Endothelial cell of umbilical vein (primary cell): ENCODE data around the gene NAALADL1. TPM values are rescaled to one million over a fixed set of nuclear protein-coding genes. Genes with fewer than 3 reads are reported as not detected.

Source experiments
- BruUV-seq: library from RNA; stranded (reverse); fragments of 400-500 nt; replicated peaks from 2 replicates; lab custom pipeline; 2021; lab: Mats Ljungman, UMichigan
- CTCF ChIA-PET: fragments of 300-600, 350-600 bp; sonication (Branson Sonifier 250); formaldehyde crosslinking; loops from one replicate; lab custom pipeline; 2021; ENCODE audit warnings: antibody characterized with exemption, inconsistent platforms; lab: Charles Lee
- POLR2A ChIA-PET: fragments of 300-600, 350-600 bp; sonication (Branson Sonifier 250); formaldehyde crosslinking; loops from one replicate; lab custom pipeline; 2021; ENCODE audit warnings: antibody characterized with exemption, inconsistent platforms; lab: Charles Lee
- DNase-seq: peaks from one replicate; pipeline ENCODE4 v3.0.0-alpha.2; 2011; ENCODE audit warnings: low read depth, low spot score
- FAIRE-seq: peaks from 2 replicates; lab custom pipeline; 2011; peaks lifted over from hg19 to GRCh38; lab: Jason Lieb, UNC
- H2AFZ ChIP-seq: 2 replicates; pipeline ENCODE4 v1.6.0; 2012; ENCODE audit warnings: low read depth, low read length, control low read depth, inconsistent platforms
- H3K27ac ChIP-seq: 2 replicates; pipeline ENCODE4 v1.5.1; 2011; ENCODE audit warnings: low read depth, mild to moderate bottlenecking, control low read depth, low read length, moderate library complexity; ENCODE audit not compliant: insufficient read depth
- H3K27me3 ChIP-seq, 2 experiments: 2 replicates each; pipeline versions ENCODE4 v1.6.0 to v1.6.1; 2011; ENCODE audit warnings: low read length in 2 of 2, mixed read lengths in 1 of 2; ENCODE audit not compliant: control insufficient read depth in 2 of 2, insufficient read depth in 2 of 2
- H3K36me3 ChIP-seq, 2 experiments: 2 replicates in 1 of 2; 3 replicates in 1 of 2; pipeline ENCODE4 v1.5.1; 2011; ENCODE audit warnings: low read length in 2 of 2, mild to moderate bottlenecking in 1 of 2, moderate library complexity in 1 of 2; ENCODE audit not compliant: control insufficient read depth in 2 of 2, insufficient read depth in 2 of 2; ENCODE audit errors: extremely low read depth in 1 of 2
- H3K4me1 ChIP-seq: 3 replicates; pipeline ENCODE4 v1.5.1; 2011; ENCODE audit warnings: mild to moderate bottlenecking, low read length; ENCODE audit not compliant: control insufficient read depth, insufficient read depth; ENCODE audit errors: extremely low read depth
- H3K4me2 ChIP-seq: 2 replicates; pipeline ENCODE4 v1.6.1; 2011; ENCODE audit warnings: low read length, control low read depth, mixed read lengths; ENCODE audit not compliant: insufficient read depth
- H3K4me3 ChIP-seq, 3 experiments: fragments of 200-600 bp in 1 of 3; sonication (generic), shearing (Covaris generic) in 1 of 3; replicated peaks in 1 of 3; 2 replicates each; pipeline ENCODE4 v1.5.1; 2011 to 2016; ENCODE audit warnings: control low read depth in 3 of 3, low read length in 3 of 3, mild to moderate bottlenecking in 2 of 3, inconsistent platforms in 1 of 3, low read depth in 1 of 3, moderate library complexity in 1 of 3; ENCODE audit not compliant: insufficient read depth in 1 of 3
- H3K79me2 ChIP-seq: 2 replicates; pipeline ENCODE4 v1.6.0; 2012; ENCODE audit warnings: low read length, inconsistent platforms; ENCODE audit not compliant: control insufficient read depth, insufficient read depth
- H3K9ac ChIP-seq: replicated peaks from 2 replicates; pipeline ENCODE3; 2011; ENCODE audit warnings: low read length, control low read depth; ENCODE audit not compliant: insufficient read depth; ENCODE audit errors: extremely low read depth
- H3K9me1 ChIP-seq: replicated peaks from 3 replicates; pipeline ENCODE4 v1.6.0; 2011; ENCODE audit warnings: mild to moderate bottlenecking, low read length; ENCODE audit not compliant: control insufficient read depth, insufficient read depth; ENCODE audit errors: extremely low read depth
- H3K9me3 ChIP-seq: replicated peaks from 2 replicates; pipeline ENCODE4 v1.5.1; 2012; ENCODE audit warnings: low read length, inconsistent platforms; ENCODE audit not compliant: control insufficient read depth, insufficient read depth
- H4K20me1 ChIP-seq: replicated peaks from 2 replicates; pipeline ENCODE3; 2011; ENCODE audit warnings: mild to moderate bottlenecking, low read length; ENCODE audit not compliant: control insufficient read depth, insufficient read depth; ENCODE audit errors: extremely low read depth
- EZH2 ChIP-seq: IDR thresholded peaks from 2 replicates; pipeline ENCODE4 v1.6.1; 2012; ENCODE audit warnings: borderline replicate concordance, low read depth, mild to moderate bottlenecking, moderate library complexity, low read length, inconsistent platforms; ENCODE audit not compliant: severe bottlenecking
- GATA2 ChIP-seq: IDR thresholded peaks from 2 replicates; pipeline ENCODE4 v1.7.0; 2011; ENCODE audit warnings: low read depth, mild to moderate bottlenecking, moderate library complexity, mixed read lengths, low read length; ENCODE audit not compliant: insufficient read length, insufficient read depth
- JUN ChIP-seq: IDR thresholded peaks from 2 replicates; pipeline ENCODE4 v1.6.1; 2011; ENCODE audit warnings: borderline replicate concordance, low read depth; ENCODE audit not compliant: insufficient read length, insufficient read depth
- dilution Hi-C: fragments of 300-500 bp; cut with MboI; formaldehyde crosslinking; loops from one replicate; pipeline ENCODE4 v1.15.0; 2019; ENCODE audit warnings: low sequenced_read_pairs; ENCODE audit not compliant: extremely low pct_ligation_motif_present
- intact Hi-C: fragments of 100-400 bp; cut with micrococcal nuclease; formaldehyde crosslinking; loops from one replicate; pipeline ENCODE4 v1.10.0; 2022
- polyA plus RNA-seq, 4 experiments: library from polyadenylated mRNA; depleted of rRNA in 3 of 4; stranded (reverse) in 3 of 4; unstranded in 1 of 4; fragments of >200 nt; gene quantifications; 2 replicates each; pipeline versions ENCODE4 v1.2.1 to v1.2.3, GENCODE V29; 2011 to 2012; ENCODE audit warnings: missing spikeins in 1 of 4
- total RNA-seq: library from RNA; stranded (reverse); gene quantifications from 2 replicates; pipeline ENCODE4 v1.2.3, GENCODE V29; 2021
- TF ChIP-seq, protein P1 (sequence below): IDR thresholded peaks from 2 replicates; pipeline ENCODE4 v1.6.1; 2011; ENCODE audit not compliant: insufficient read depth, insufficient read length

Gene NAALADL1
- total and polyA plus RNA-seq, 2 donors (not counting 3 experiments of a cell fraction or from before 2014, with no cell fraction given), result 6.8 to 13.9 TPM

DNA sequence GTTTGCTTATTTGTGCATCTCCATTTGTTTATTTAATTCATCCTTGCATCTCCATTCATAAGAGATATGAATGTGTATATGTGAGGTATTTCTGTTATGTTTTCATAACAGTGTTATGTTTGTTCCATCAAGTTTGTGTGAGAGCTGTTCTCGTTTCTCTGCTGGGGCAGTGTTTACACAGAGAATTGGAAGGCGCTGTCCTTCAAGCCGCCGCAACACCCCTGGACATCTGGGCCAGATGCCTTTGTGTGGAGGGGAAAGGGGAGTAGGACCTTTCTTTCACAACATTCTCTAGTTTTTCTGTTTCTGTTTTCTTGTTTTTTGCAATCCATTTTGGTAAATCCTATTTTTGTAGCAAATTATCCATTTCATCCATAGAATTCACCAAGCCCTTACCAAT is 46.3 kb upstream of the NAALADL1 start:
- Histone ChIP-seq H3K79me2 (peaks cover 8% of the 10 kb centered on the region), H2AFZ (no peak overlapping the region), H4K20me1 (no peaks in the 10 kb centered on the region), H3K9me3 (no peaks in the 10 kb centered on the region), H3K4me1 (peaks cover 4% of the 10 kb centered on the region), H3K9me1 (no peaks in the 10 kb centered on the region), H3K4me3 (no peak overlapping the region), H3K36me3 (peaks cover 0 to 14% of the 10 kb centered on the region in 2 experiments), H3K27ac (no peak overlapping the region), H3K4me2 (no peak overlapping the region), H3K27me3 (no peaks in the 10 kb centered on the region), H3K9ac (no peak overlapping the region)
- ChIA-PET CTCF (interaction anchor here (3.5 kb wide), 1 partner anchor 7 kb away, joined by 22 read pairs; the partner anchor contains the start of gene TM7SF2), POLR2A (no interaction called here)
- dilution Hi-C loops, result no loop called here
- BruUV-seq, result no TSS peak
- DNase-seq (no peak), FAIRE-seq (no peak)
- TF ChIP-seq EZH2, result no peak
- TF ChIP-seq GATA2, result no peak
- TF ChIP-seq, protein P1, sequence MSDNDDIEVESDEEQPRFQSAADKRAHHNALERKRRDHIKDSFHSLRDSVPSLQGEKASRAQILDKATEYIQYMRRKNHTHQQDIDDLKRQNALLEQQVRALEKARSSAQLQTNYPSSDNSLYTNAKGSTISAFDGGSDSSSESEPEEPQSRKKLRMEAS, result no peak
- intact Hi-C loops, result no loop called here

DNA sequence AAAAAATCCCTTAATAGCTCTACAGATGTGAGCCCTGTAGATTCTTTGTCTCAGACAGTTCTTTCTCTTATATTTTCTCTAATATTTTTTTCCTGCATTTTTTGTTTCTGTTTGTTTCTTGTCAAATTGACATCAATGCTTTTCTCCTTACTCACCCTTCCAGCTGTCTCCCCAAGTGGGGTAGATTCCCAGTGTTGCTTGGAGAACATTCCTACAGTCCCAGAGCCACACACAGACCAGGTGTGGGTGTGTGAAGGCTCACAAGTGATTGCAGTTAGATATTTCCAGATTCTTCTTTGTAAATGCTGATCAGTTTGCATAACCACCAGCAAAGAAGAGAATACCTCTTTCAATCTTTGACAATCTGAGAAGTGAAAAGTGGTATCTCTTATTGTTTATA is 45.1 kb upstream of the NAALADL1 start:
- Histone ChIP-seq H3K36me3 (peaks cover 0 to 6% of the 10 kb centered on the region in 2 experiments), H3K4me1 (peaks cover 4% of the 10 kb centered on the region), H3K4me2 (no peak overlapping the region), H3K9ac (no peak overlapping the region), H3K27me3 (no peaks in the 10 kb centered on the region), H4K20me1 (no peaks in the 10 kb centered on the region), H3K27ac (no peak overlapping the region), H3K4me3 (no peak overlapping the region), H2AFZ (no peak overlapping the region), H3K79me2 (peaks cover 11% of the 10 kb centered on the region), H3K9me1 (no peaks in the 10 kb centered on the region), H3K9me3 (no peaks in the 10 kb centered on the region)
- ChIA-PET POLR2A (no interaction called here), CTCF (interaction anchor here (3.5 kb wide), 1 partner anchor 8 kb away, joined by 22 read pairs; the partner anchor contains the start of gene TM7SF2)
- BruUV-seq, result no TSS peak
- intact Hi-C loops, result no loop called here
- FAIRE-seq, result no peak
- dilution Hi-C loops, result no loop called here
- TF ChIP-seq EZH2 (no peak), JUN (no peak)
- no peak for DNase-seq
